T follicular helper cell (primary cell): Measurements from ENCODE around the gene CPXM2.

ENCODE experiments used
- DNase-seq: peaks from one replicate; pipeline ENCODE4 v3.0.0-alpha.2; 2020; ENCODE audit warnings: low read depth

CPXM2 gene

DNA sequence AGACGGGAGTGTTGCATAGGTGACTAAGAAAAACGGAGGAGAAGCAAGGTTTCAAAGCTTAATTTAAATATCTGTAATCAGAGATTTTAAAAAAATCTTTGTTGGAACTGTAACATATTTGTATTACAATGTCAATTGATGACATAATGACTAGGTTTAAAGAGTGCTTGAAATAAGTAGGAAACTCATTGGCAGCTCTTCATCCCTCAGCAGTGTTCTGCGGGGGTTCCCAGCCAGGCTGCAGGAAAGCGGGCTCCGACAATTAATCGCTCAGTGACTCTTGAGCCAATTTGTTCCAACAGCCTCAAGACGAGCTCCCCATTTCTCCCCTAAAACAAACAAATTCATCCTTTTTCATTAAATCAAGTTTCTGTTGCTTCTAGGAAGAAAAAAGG is 22.6 kb downstream of the CPXM2 start:
- DNase-seq, result no peak

DNA sequence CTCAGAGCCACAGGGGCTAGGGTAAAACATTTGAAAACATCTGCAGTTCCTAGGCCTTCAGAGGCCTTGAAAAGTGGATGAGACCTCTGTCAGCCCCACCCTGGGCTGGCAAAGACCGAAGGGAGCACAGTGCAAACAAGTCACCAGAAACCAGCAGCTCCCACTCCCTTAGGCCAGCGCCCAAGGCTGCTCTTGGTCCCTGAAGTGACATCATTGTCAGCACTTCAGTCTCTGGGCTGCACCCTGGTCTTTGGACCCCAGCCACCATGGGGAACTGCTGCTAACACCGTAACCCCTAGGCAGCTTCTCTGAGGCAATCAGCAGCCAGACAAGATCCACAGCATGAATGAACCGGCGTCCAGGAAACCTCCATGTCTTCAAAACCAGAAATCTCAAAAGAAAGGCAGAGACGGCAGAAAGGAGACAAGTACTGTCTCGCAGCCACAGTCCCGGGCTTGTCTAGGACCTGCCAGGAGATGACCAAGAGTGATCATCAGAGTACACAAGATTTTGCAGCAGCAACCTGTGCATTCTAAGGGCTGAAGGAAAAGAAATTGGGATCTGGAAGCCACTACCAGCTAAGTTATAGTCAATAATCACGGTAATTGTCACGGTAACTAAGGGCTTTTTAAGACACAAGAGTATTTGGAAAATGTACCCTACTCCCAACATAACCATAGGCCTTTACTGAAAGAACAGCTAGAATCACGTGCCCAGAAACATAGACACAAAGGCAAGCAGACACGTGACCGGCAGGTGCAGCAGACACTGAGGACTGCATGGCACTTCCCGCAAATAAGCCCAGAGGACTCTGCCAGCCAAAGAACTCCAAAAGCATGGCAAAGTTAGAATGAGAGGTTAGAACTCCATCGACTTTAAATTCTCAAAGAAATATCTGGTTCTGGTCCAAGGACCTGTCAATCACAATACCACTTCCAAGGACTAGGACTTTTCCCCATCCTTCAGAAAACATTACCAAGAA is 23.3 kb downstream of the CPXM2 start:
- no peak for DNase-seq

DNA sequence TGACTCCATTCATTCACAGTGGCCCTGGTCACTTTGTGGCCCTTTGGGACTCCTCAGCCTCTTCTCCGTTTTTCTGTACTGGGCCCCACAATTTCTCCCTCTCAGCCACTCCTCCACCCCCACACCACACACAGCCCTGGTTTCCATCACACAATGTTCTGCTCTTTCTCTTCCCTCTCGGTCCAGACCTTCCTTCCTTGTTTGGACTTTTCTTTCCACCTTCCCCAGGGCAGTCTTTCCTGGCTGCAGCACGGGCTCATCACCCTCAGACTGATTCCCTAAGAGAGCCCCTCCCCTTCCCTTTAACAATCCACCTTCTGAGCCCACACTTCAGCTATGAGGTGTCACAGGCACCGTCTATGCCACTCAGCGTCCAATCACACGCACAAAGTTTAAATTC is 25.7 kb downstream of the CPXM2 start:
- no peak for DNase-seq

DNA sequence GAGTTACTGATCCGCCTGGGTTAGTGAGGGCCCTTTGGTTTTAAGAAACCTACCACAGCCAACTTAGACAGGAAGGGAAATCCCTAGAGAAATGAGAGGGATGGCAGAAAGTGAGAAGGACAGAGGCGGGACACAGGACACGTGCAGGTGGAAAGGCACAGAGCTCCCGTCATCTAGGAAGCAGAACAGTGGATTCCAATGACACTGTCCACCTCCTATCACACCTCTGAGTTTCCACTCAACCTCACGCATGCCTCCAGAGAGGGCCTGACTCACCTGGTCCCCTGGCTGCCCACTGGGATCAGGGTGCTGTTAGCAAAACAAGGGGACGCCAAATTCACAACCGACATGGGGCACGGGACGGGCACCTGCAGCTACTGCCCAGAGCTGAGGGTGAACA is 26.3 kb downstream of the CPXM2 start:
- DNase-seq, result no peak

DNA sequence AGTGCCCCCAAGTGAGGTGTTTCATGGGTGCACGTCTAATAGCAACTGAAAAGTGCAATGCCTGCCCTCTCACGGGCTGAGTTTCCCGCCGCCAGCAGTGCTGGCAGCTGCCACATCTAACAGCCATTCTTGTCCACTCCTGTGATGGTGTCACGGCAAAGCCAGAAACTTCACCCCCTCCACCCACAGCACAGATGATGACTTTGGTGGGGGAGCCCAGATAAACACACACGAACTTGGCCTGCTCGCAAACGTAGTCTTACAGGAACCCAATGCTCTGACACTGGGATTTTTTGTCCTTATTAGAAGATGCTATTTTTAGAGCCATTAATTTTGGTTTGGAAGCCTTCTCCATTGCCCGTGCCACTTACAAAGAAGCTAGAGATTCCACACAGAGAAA is 26.7 kb downstream of the CPXM2 start:
- no peak for DNase-seq

DNA sequence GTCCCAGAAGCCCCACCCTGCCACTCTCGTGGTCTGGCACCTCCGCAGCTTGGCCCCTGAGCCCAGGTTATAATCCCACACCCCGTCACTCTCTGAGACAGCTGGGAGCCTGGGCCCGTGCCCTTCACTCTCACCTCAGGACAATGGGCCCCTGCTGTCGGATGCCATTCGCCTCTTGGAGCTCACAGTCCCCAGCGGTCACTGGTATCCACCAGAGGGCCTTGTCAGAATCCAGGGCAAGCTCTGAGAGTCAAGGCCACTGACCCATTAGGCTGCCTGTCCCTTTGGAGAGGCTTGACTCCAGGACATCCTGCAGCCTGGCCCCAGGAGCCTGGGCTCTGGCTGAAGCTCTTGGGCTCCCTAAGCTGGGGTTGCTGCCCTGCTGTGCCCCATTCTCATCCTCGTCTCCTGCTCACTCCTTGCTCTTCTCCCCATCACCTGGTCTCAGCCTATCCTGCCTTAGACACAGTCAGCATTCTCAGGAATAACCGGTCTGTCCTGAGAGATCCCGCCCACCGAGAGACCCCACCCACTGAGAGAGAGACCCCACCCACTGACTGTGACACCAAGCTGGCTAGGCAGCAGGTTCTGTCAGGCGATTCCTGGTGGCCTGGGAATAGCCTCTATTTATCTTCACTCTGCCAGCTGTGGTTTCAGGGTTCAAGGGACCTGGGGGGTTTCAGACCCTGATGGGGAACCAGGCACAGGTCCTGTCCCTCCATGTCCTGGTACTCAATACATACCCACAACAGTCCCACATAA is 27.7 kb downstream of the CPXM2 start:
- no peak for DNase-seq

DNA sequence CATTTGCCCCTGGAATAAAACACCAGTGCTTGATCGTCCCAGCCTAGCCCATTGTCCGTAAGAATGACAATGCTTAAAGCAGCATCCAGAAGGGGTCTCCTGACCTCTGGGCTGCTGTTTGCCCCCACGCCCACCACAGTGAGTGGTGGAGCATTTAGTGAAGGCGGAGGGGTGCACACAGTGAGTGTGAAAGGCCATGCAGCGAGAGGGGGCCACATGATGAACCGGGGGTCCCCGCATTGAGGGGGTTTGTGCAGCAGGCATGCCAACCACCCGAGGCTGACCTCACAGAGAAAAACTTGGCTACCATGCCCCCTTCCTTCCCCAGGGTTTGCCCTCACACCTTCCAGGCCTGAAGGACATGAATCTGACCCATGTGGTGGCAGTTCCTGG is 28.4 kb downstream of the CPXM2 start:
- DNase-seq, result no peak

DNA sequence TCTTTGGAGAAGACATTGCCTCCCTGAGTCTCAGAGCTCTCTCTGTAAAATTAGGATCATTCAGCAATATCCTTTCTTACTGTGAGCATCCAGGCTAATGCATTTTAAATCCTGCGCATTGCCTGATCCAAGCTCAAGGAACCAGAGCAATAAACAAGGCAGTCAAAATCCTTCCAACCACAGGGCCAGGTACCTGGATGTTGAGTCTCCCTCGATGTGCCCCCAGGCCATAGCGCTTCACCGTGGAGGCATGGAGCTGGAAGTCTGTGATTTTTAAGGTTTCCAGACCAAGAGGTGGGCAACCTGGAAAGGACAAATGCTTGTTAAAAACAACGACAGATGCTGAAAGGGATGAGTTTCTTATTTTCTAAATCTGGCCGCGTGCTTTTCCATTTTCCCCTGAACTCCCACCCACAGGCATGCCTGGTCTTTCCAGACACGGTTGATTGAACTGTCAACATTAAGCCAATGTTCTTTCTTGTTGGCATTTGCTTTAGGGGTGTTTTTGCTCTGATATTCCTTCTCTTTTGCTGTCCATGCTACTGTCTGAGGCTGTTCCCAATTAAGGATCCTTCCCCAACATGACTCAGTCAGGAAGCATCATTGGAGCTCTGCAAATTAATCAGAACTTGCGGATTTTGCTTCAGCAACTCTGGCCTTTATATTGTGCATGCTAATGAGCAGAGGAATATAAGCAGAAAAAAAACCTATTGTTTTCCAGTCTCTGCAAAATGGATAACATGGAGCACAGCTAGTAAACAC is 29.0 kb downstream of the CPXM2 start:
- DNase-seq, result no peak

DNA sequence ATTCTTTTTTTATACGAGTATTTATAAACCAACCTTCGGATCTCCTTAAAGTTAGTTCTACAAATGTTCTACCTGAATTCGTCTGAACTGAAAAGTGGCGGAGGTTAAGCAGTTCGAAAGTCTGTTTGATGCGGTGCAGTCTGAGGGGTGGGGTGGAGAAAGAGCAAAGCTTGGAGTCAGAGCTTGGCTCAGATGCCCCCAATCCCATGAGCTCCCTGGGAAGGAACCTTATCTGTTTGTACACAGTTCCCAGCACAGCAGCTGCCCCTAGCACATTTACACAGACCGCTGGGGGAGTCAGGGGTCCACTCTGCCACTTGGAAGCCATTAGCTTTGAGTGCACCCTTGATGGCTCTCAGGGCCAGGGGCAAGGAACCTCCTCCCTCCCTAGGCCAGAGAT is 30.8 kb downstream of the CPXM2 start:
- DNase-seq, result no peak

DNA sequence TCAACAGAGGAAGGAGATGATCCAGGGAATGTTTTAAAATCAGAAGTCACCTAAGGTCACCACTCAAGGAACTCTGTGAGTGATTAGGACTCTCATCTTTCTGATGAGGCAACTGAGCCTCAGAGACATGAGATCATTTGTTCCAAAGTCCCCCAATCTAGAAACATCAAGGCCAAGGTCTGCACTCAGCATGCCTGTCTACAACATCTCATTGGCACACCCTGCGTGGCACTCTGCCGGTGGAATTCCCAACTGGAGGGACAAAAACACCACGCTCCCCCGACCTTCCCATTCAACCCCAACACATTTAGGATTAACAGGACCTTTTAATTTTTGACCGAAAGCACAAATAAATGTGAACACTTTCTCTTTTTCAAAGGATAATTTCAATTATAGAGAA is 31.4 kb downstream of the CPXM2 start:
- DNase-seq, result no peak

DNA sequence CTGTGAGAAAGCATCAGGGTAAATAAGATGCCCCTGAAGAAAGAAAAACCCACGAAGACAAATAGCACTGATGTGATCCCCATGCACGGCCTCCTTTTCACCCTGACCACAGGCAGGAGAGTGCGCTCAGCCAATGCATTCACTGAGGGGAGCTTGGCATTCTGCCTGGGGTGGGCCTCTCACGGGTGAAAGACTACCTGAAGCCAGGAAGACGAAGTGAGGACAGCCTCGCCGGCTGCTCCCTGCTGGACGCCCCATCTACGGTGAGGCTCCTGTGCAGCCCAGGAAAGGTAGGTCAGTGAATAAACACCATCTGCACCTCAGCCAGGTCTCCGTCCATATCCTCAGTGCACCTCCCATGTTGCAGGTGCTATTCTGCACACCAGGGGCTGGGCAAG is 32.0 kb downstream of the CPXM2 start:
- DNase-seq, result no peak

DNA sequence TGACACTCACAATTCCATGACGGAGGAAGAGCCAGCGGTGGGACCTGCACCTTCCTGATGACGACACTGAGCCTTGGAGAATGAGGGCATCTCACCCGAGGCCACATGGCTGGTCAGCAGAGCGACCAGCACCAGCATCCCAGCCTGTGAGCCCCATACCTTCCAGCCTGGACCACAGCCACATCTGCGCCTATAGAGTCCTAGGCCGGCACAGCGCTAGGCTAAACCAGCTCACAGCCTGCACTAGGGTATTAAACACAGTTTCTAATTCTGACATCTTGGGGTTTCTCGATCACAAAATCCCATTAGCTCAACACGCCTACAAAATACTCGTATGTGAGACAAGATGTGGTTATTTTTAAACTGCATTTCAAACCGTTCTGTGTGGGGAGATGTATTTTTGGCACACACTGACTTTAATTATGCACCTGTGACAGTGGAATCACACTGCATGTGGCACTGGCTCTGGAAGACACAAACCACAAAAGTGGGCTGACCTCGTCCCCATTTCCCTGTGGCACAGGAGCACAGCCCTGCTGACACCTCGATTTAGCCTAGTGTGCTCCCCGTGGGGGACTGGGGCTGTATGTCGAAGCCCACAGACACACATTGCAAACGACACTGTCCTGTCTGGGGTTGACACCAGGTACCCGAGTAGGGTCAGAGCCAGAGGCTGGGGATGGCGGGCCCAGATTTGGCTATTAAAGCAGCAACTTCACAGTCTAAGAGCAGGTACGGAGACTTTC is 32.5 kb downstream of the CPXM2 start:
- DNase-seq, result no peak

DNA sequence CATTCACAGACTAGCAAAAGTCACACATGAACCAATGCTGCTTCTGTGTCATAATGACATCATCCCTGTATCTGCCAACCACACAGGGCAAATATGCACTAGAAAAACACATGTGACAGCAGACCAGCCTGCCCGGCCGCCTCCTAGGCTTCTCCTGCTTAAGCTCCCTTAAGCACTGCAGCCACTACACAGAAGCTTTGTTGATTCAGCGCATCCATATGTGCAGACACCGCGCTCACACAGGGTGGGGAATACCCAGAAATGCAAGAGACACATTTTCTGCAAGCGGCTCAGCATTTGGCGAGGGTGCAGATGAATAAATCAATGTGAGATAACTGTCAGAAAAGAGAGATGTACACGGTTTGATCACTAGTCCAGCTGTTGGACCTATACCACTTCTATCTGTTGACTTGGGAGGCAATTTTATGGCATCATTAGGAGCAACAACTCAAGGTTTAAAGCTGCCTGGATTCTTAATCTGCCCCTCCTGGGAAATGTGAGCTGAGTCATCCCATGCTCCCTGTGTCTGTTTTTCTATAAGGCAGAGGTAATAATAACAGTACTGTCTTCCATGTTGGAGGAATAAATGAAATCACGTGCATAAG is 33.4 kb downstream of the CPXM2 start:
- no peak for DNase-seq

DNA sequence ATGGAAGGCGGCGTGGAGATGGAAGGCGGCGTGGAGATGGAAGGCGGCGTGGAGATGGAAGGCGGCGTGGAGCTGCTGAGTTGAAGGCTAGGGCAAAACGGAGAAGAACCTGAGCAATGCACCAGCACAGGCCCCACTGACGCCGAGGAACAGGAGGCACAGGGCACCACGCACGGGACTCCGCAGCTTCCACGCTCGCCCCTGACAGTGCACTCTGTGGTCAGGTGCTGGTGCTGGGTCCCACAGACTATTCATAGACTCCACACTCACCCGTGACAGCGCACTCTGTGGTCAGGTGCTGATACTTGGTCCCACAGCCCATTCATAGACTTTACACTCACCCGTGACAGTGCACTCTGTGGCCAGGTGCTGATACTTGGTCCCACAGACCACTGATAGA is 34.0 kb downstream of the CPXM2 start:
- no peak for DNase-seq

DNA sequence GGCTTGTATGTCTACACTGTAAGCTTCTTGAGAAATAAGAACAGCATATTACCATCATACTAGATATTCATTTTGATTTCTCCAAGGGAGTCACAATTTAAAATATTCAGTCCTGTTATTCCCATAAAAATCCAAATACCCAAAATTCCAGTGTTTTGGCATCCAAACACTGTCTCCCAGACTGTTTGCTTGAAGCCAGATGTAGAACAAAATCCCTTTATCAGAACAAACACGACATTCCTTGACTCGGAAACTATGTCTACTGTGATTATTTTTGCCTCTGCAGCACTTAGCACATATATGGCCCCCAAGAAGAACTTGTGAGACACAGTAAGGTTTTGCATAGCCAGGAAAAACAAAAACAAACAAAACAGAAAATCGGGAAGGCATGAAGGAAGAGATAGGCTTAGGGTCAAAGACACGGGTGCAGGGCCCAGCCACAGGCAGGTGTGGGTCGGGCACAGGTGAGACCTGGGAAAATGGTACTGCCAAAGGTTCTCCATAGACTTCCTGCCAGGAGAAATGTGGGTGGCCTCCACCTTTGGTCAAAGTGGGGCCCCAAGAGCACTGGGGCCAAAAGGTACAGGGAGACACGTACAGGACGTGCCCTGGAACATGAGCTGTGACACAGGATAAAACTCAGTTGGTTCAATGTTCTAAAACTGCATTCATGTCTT is 36.5 kb downstream of the CPXM2 start:
- no peak for DNase-seq

DNA sequence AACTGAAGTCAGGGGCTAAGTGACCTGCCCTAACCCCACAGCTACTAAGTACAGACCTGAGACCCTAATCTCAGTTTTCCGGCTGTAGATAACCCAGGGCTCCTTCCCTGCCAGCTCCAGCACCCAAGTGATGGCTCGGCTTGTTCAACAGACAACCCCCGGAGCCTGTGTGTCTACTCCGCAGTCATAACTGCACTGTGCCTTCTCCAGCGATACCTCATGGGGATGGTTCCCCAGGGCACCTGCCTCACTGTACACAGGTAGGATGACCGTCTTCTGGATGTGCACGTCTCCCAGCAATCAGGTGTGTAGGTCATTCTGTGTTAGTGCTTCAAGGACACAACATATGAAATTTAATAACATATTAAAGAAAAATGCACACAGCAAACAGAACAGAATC is 37.1 kb downstream of the CPXM2 start:
- no peak for DNase-seq

DNA sequence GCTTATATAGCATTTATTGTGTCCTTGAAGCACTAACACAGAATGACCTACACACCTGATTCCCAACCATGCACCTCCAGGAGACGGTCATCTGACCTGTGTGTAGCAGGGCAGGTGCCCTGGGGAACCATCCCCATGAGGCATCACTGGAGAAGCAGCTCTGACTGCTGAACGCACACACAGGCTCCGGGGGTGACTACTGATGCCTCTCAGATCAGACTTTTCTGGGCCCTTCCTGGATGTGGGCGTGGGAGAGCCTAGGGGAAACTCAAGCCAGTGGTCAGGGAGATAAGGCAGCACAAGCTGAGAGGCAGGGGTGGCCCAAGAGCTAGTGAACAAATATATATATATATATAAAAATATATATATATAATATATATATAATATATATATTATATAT is 37.6 kb downstream of the CPXM2 start:
- no peak for DNase-seq

DNA sequence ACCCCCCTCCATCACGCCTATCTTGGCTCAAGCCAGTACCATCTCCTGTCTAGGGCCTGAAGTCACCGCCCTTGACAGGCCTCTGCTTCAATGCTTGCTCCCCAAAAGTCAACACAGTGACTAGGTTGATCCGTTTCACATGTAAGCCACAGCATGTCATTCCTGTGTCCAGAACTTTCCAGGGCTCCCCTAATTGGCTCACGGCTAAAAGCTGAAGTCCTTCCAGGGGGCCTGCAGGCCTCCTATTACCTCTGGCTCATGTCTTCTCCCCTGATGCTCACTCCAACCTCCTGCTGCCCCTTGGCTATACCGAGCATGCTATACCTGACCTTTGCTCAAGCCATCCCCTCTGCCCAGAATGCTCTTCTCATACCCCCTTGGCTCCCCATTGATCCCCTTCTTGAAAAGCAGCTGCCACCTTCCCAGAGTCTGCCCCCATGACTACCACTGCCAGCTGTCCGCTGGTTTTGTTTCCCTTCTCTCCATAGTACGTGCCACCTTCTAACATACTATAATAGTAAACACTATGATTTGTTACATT is 39.1 kb downstream of the CPXM2 start:
- DNase-seq, result no peak

DNA sequence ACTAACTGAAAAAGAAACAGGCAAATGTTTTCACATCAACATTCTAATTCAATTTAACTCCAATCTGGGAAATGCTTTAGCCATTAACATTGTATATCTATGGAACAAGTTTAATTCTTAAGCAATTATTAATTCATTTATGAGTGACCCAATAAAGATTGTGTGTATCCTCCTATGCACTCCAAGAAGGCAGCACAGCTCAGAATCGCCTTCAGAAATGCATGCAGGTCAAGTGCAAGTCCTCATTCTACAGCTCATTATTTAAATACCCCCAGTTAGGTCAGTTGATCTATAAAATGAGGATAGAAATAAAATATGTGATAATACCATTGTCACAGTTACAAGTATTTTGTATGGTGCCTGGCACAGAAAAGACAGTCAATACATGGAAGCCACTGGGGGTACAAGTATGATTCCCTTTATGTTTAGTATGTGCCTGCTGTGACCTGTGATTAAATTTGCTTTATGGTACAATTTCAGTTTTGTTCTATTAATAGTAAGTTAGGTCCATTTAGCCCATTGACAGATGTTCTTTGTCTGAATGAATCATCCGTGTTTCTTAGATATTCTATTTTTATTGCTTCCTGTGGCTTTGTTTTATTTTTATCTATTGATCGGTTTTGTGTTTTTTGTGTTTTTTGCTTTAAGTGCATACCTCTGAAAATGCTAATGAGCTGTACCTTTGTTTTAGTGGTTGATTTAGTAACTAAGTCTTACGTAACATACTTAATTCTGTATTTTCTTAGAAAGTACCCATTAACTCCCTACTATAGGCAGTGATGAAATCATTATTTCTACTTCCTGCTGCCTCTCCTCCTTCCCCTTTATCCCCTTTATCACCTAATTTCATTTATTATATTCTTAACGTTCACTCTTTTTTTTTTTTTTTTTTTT is 42.8 kb downstream of the CPXM2 start:
- DNase-seq, result no peak
